Karpas-422 (cell line): ENCODE results near the gene KCNQ1. TPM values are rescaled to one million over a fixed set of nuclear protein-coding genes. Genes with fewer than 3 reads are reported as not detected.

Experiments
- DNase-seq: peaks from one replicate; pipeline ENCODE4 v3.0.0-alpha.2; 2015
- H2AFZ ChIP-seq: fragments of 200-600 bp; sonication (generic); 2 replicates; pipeline ENCODE4 v1.6.1; 2014; ENCODE audit warnings: antibody characterized with exemption, low read length, mixed read lengths
- H3K27ac ChIP-seq: fragments of 200-600 bp; sonication (generic); 2 replicates; pipeline ENCODE4 v1.5.1; 2014; ENCODE audit warnings: mild to moderate bottlenecking, low read length, moderate library complexity
- H3K27me3 ChIP-seq: fragments of 200-600 bp; sonication (generic); 2 replicates; pipeline ENCODE4 v1.6.1; 2014; ENCODE audit warnings: low read length, mixed read lengths
- H3K36me3 ChIP-seq: fragments of 200-600 bp; sonication (generic); 2 replicates; pipeline ENCODE4 v1.6.1; 2014; ENCODE audit warnings: low read length, mixed read lengths; ENCODE audit not compliant: insufficient read depth
- H3K4me1 ChIP-seq: fragments of 200-600 bp; sonication (generic); 2 replicates; pipeline ENCODE4 v1.6.1; 2014; ENCODE audit warnings: mild to moderate bottlenecking, low read length, mixed read lengths
- H3K4me2 ChIP-seq: fragments of 200-600 bp; sonication (generic); 2 replicates; pipeline ENCODE4 v1.6.1; 2014; ENCODE audit warnings: low read length, low read depth, mild to moderate bottlenecking; ENCODE audit not compliant: poor library complexity, severe bottlenecking
- H3K4me3 ChIP-seq: fragments of 200-600 bp; sonication (generic); 2 replicates; pipeline ENCODE4 v1.5.1; 2014; ENCODE audit warnings: mild to moderate bottlenecking, antibody characterized with exemption, low read length, mixed read lengths
- H3K79me2 ChIP-seq: fragments of 200-600 bp; sonication (generic); 2 replicates; pipeline ENCODE4 v1.6.1; 2014; ENCODE audit warnings: mild to moderate bottlenecking, low read length, mixed read lengths
- H3K9ac ChIP-seq: fragments of 200-600 bp; sonication (generic); 2 replicates; pipeline ENCODE4 v1.6.0; 2014; ENCODE audit warnings: low read length
- H3K9me2 ChIP-seq: fragments of 200-600 bp; sonication (generic), shearing (Covaris generic); replicated peaks from 2 replicates; pipeline ENCODE4 v1.6.0; 2014; ENCODE audit warnings: mild to moderate bottlenecking, low read length, moderate library complexity; ENCODE audit not compliant: insufficient read depth
- H3K9me3 ChIP-seq: fragments of 300-700, 200-600 bp; sonication (generic); 2 replicates; pipeline ENCODE4 v1.6.1; 2014; ENCODE audit warnings: low read length, mixed read lengths
- H4K20me1 ChIP-seq: fragments of 200-600 bp; sonication (generic); 2 replicates; pipeline ENCODE4 v1.6.1; 2014; ENCODE audit warnings: mild to moderate bottlenecking, antibody characterized with exemption, low read length, low read depth; ENCODE audit not compliant: insufficient read depth
- total RNA-seq: library from RNA; depleted of rRNA; stranded (reverse); fragments of >200 nt; shearing (Covaris generic); gene quantifications from 2 replicates; pipeline ENCODE4 v1.2.3, GENCODE V29; 2014; ENCODE audit warnings: low replicate concordance

KCNQ1 gene
- total RNA-seq, 1 experiment from 2014 or later, result not detected

DNA sequence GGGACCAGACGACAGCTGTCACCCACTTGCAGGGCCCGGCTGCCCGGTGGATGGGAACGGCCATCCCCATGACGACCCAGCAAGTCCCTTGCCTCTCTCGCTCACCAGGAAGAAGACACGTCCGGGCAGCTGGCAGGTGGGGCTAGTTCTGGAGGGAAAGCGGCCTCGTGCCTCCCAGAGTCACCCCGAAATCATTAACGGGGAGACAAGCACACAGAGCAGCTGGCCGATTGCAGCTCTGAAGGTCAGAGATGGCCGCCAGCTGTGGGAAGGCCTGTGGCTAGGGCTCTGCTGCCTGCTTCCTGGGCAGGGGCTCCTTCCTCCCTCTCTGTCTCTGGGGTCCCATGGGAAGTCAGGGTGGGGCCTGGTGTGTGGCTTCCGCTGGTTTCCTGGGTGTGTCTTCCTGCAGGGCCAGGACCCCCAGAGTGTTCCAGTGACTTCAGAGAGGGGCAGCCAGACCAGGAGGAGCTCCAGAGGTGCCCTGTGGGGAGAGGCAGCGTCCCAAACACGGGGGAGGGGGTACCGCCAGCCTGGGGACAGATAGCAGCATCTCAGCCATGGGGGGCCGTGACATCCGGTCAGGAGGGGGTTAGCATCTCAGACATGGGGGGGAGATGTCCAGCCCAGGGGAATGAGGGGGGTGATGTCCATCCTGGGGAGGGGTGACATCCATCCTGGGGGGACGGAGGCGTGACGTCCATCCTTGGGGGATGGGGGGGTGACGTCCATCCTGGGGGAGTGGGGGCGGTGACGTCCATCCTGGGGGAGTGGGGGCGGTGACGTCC is 114.9 kb downstream of the KCNQ1 start:
- Histone ChIP-seq H3K9me2 (no peaks in the 10 kb centered on the region), H3K27ac (no peak overlapping the region), H3K4me1 (no peaks in the 10 kb centered on the region), H4K20me1 (no peaks in the 10 kb centered on the region), H3K27me3 (no peaks in the 10 kb centered on the region), H3K36me3 (no peaks in the 10 kb centered on the region), H3K4me2 (no peak overlapping the region), H3K4me3 (no peak overlapping the region), H3K79me2 (no peaks in the 10 kb centered on the region), H3K9ac (no peak overlapping the region), H3K9me3 (no peaks in the 10 kb centered on the region), H2AFZ (no peak overlapping the region)
- DNase-seq, result no peak

DNA sequence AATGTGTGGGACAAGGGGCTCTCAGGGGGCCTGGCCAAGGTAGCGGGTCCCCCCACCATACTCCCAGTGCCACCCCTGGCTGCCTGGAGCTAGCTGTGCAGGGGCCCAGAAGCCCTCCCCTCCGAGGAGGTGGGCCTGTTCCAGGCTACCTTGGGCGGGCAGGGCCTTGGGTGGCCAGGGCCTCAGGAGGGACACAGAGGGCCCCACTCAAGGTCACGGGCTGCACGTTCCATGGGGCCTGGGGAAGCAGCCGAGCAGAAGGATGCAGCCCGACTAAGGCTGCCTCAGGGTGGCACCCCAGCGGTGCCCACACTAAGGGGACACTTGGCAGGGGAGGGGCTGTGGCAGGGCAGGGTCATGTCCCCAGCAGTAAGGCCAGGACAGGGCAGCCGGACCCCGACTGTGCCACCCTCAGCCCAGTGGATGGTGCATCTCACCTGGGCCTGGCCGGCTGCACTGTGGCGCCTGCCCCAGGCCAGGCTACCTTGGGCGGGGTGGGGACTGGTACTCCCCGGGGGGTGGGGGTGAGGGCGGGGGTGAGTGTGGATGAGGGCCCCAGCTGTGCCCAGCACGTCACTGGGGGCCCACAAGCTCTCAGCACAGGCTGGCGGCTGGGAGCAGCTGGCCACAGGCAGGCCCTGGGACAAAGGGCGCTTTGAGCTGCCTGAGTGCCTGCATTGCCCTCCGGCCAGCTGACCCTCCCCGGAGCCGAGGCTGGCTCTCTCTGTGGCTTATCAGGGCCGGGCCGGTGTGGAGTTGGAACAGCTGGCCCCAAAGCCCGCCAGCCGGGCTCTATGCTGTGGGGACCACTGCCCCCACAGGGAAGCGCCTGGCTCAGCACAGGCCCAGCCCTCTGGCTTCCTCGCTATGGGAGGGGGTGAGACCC is 117.1 kb downstream of the KCNQ1 start:
- H3K27ac ChIP-seq, result no peak overlapping the region
- no peaks in the 10 kb centered on the region for H4K20me1 ChIP-seq
- no peaks in the 10 kb centered on the region for H3K4me1 ChIP-seq
- no peak overlapping the region for H3K9ac ChIP-seq
- H3K36me3 ChIP-seq, result no peaks in the 10 kb centered on the region
- no peaks in the 10 kb centered on the region for H3K9me2 ChIP-seq
- no peaks in the 10 kb centered on the region for H3K79me2 ChIP-seq
- no peaks in the 10 kb centered on the region for H3K9me3 ChIP-seq
- no peak overlapping the region for H3K4me3 ChIP-seq
- no peaks in the 10 kb centered on the region for H3K27me3 ChIP-seq
- no peak overlapping the region for H3K4me2 ChIP-seq
- no peak for DNase-seq
- H2AFZ ChIP-seq, result no peak overlapping the region

DNA sequence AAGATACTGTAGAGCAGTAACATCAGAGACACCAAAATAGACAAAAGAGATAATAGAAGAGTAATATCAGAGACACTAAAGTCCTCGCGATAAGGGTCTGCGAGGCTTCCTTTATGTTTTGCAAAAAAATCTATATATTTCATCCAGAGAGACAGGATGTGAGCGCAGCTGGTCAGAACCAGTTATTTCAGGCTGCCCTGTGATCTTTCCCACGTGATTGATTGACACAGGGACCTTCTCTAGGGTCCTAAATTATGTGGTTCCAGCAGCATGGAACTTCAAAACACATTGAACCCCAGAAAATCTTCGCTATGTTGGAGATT is 118.0 kb downstream of the KCNQ1 start:
- Histone ChIP-seq H3K9me3 (no peaks in the 10 kb centered on the region), H3K27ac (no peak overlapping the region), H3K4me3 (no peak overlapping the region), H3K9ac (no peak overlapping the region), H3K36me3 (no peaks in the 10 kb centered on the region), H3K9me2 (no peaks in the 10 kb centered on the region), H3K27me3 (no peaks in the 10 kb centered on the region), H3K4me2 (no peak overlapping the region), H3K79me2 (no peaks in the 10 kb centered on the region), H3K4me1 (no peaks in the 10 kb centered on the region), H2AFZ (no peak overlapping the region), H4K20me1 (no peaks in the 10 kb centered on the region)
- no peak for DNase-seq

DNA sequence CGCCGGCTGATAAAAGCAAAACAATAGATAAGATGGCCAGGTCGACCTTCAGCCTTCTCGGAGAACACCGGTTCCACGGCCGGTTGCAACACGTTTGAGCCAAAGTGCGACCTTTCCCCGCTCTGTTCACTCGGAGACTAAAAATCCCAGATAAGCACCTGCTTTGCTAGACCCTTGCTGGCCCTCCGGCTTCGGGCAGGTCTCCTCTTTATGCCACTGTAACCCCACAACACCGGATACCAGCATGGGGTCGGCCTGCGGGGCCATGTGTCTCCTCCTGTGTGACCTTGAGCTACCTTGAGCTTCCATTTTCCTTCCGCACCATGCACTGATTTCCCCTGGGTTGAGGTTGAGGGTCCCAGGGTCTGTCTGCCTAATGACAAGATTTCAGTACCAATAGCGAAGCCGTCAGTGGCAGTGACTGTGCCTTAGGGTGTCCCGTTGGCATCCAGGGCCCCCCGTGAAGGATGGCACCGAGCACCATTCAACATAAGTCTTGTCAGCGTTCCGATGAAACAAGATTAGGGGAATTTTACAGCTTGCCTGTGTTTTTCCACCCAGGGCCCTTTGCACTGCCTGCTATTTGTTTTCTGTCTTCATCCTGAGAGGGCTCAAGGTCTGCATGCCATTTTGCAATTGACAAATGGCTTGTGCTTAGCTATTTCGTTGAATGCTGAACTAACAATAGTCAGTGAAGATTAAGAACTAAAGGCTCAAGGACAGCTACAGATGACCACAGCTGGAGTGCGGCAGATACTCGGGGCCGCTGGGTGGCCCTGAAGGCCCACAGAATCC is 118.6 kb downstream of the KCNQ1 start:
- no peak overlapping the region for H2AFZ ChIP-seq
- no peaks in the 10 kb centered on the region for H3K36me3 ChIP-seq
- H3K9me2 ChIP-seq, result no peaks in the 10 kb centered on the region
- no peaks in the 10 kb centered on the region for H3K9me3 ChIP-seq
- no peak overlapping the region for H3K4me2 ChIP-seq
- no peak overlapping the region for H3K9ac ChIP-seq
- no peak overlapping the region for H3K4me3 ChIP-seq
- no peaks in the 10 kb centered on the region for H3K27me3 ChIP-seq
- no peaks in the 10 kb centered on the region for H3K4me1 ChIP-seq
- H3K79me2 ChIP-seq, result no peaks in the 10 kb centered on the region
- DNase-seq, result no peak
- H4K20me1 ChIP-seq, result no peaks in the 10 kb centered on the region
- H3K27ac ChIP-seq, result no peak overlapping the region

DNA sequence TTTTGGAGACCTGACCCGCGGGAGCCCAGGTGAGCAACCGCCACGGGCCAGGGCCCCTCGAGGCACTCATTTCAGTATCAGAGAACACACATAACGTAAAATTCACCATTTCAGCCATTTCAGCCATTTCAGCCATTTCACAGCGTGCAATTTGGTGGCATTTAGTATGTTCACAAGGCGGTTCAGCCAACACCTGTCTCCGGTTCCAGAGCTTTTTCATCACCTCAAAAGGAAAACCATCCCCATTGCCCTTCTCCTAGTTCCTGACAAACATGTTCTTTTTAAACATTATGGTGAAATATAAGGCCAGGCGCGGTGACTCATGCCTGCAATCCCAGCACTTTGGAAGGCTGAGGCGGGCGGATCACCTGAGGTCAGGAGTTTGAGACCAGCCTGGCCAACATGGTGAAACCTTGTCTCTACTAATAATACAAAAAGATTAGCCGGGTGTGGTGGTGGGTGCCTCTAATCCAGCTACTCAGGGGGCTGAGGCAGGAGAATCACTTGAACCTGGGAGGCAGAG is 119.3 kb downstream of the KCNQ1 start:
- no peaks in the 10 kb centered on the region for H3K27me3 ChIP-seq
- H3K4me2 ChIP-seq, result no peak overlapping the region
- H3K27ac ChIP-seq, result no peak overlapping the region
- H3K36me3 ChIP-seq, result no peaks in the 10 kb centered on the region
- H2AFZ ChIP-seq, result no peak overlapping the region
- no peak overlapping the region for H3K4me3 ChIP-seq
- H3K9me2 ChIP-seq, result no peaks in the 10 kb centered on the region
- no peaks in the 10 kb centered on the region for H4K20me1 ChIP-seq
- no peaks in the 10 kb centered on the region for H3K4me1 ChIP-seq
- no peak for DNase-seq
- no peaks in the 10 kb centered on the region for H3K79me2 ChIP-seq
- H3K9me3 ChIP-seq, result no peaks in the 10 kb centered on the region
- H3K9ac ChIP-seq, result no peak overlapping the region

DNA sequence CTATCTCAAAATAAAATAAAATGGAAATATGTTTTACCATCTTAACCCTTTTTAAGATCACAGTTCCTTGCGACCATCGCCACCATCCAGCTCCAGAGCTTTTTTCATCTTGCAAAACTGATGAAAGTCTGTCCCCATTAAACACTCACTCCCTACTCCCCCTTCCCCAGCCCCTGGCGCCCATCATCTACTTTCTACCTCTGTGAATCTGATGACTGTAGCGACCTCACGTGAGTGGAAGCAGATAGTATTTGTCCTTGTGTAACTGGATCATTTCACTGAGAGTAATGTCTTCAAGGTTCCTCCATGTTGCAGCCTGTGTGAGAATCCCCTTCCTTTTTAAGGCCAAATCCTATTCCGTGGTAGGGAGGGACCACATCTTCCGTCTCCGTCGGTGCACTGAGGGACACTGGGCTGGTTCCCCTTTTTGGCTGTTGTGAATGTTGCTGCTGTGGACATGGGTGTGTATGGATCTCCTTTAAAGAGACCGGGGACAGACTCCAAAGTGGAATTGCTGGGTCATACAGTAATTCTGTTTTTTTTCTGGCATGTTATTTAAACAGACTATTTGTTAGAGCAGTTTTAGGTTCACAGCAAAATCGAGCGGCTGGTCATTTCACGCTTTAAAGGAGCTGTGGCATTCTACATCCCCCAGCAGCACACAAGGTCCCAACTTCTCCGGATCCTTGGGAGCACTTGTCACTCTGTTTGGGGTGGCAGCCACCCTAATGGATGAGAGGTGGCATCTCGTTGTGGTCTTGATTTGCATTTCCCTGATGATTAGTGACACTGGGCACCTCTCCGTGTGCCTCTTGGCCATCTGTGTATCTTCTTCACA is 120.0 kb downstream of the KCNQ1 start:
- Histone ChIP-seq H3K9me2 (no peaks in the 10 kb centered on the region), H3K4me2 (no peak overlapping the region), H3K4me1 (no peaks in the 10 kb centered on the region), H3K4me3 (no peak overlapping the region), H4K20me1 (no peaks in the 10 kb centered on the region), H3K9ac (no peak overlapping the region), H3K36me3 (no peaks in the 10 kb centered on the region), H2AFZ (no peak overlapping the region), H3K9me3 (no peaks in the 10 kb centered on the region), H3K27me3 (no peaks in the 10 kb centered on the region), H3K27ac (no peak overlapping the region), H3K79me2 (no peaks in the 10 kb centered on the region)
- DNase-seq, result no peak

DNA sequence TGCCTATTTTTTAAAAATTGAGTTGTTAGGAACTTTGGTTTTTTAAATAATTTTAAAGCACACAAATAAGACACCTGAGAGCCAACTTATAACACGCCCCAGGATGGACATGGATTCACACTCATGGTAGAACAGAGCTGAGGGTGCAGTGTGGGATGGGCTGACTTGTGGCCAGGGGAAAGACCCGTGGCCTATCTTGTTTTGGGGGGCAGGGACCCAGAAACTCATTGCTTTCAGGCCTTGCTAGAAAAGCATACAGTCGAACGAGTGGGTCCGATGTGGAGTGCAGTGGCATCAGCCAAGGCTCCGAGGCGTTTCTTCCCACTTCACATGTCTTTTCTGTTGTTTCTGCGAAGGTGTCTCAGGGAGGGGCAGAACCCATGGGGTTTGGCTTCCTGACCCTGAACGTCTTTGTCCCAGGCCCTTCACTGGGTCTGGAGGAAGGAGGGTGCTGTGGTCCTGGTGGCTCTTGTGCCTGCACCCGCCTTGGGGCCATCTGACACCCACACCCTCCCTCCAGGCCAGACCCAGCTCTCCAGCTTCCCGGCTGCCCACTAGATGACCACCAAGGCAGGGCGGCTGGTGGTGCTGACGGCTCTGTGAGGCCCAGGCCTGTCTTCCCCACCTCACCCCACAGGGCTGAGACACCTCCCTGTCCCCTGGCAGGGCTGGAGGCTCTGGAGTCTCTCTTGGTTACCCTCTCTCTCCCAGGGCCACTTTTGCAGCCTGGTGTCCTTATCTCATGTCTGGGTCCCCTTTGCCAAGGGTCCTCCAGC is 120.8 kb downstream of the KCNQ1 start:
- no peak overlapping the region for H3K4me3 ChIP-seq
- H4K20me1 ChIP-seq, result no peaks in the 10 kb centered on the region
- no peaks in the 10 kb centered on the region for H3K9me2 ChIP-seq
- no peaks in the 10 kb centered on the region for H3K36me3 ChIP-seq
- H2AFZ ChIP-seq, result no peak overlapping the region
- H3K4me1 ChIP-seq, result no peaks in the 10 kb centered on the region
- H3K27me3 ChIP-seq, result no peaks in the 10 kb centered on the region
- no peak overlapping the region for H3K9ac ChIP-seq
- no peak overlapping the region for H3K4me2 ChIP-seq
- H3K79me2 ChIP-seq, result no peaks in the 10 kb centered on the region
- H3K9me3 ChIP-seq, result no peaks in the 10 kb centered on the region
- no peak overlapping the region for H3K27ac ChIP-seq
- no peak for DNase-seq
